Amniotic epithelial cell (primary cell): ENCODE results near the gene TCEANC2.
"Not testable (repeated sequence)": the region's sequence is repeated elsewhere in the genome, so short reads cannot be mapped to it uniquely, and the experiment has no call there.

Experiments used
- DNase-seq: peaks from one replicate; pipeline ENCODE4 v3.0.0-alpha.2; 2010; ENCODE audit warnings: low read depth

Gene TCEANC2

GRCh38 chr1:54086754-54087153 lies 33.3 kb downstream of the TCEANC2 start:
- no peak for DNase-seq

DNA sequence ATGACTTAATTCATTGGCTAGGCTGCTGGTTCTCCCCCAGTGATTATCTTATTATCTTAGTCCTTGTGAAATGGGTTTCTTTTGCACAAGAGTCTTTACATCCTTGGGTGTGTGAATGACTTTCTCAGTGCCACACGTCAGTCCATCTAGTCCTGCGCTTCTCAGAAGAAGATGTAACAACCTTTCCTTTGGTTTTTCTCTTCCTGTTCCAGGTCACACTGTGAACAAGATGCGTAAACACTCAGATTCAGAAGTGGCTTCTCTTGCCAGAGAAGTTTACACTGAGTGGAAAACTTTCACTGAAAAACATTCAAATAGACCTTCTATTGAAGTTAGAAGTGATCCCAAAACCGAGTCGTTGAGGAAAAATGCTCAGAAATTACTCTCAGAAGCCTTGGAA lies 35.0 kb downstream of the TCEANC2 start:
- DNase-seq: no peak

GRCh38 chr1:54091666-54092065 lies 38.3 kb downstream of the TCEANC2 start:
- no peak for DNase-seq

GRCh38 chr1:54094001-54094729 lies 40.8 kb downstream of the TCEANC2 start:
- no peak for DNase-seq

- DNase-seq: not testable (repeated sequence)
Observed at GRCh38 chr1:54094730-54095105, 41.3 kb downstream of the TCEANC2 start.

GRCh38 chr1:54095546-54096226 lies 42.3 kb downstream of the TCEANC2 start:
- no peak for DNase-seq

DNA sequence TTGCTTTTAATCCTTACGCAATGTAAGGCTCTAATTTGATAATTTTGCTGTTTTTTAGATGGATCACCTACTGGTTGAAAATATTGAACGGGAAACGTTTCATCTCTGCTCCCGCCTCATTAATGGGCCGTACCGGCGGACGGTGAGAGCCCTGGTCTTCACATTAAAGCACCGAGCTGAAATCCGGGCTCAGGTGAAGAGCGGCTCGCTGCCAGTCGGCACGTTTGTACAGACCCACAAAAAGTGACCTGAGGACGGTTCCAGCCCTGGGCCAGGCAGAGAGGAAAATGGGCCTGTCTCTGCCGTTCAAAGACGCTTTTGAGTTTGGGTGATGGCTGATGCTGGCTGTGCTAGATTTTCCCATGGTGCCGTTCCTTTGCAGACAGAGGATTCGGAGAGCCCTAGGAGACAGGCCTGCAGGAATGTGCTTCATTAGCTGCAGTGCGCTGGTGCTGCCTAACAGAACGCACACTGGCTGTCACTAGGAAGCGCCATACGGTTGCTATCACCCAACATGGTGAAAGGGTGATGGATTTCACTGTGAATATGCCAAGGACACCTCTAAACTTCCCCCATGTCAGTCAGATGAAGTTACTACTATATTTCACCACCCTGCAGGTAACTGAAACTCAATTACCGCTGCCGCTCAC lies 42.9 kb downstream of the TCEANC2 start:
- no peak for DNase-seq

GRCh38 chr1:54096877-54097240 lies 43.5 kb downstream of the TCEANC2 start:
- no peak for DNase-seq

- DNase-seq: no peak
Observed at GRCh38 chr1:54099061-54099610, 45.7 kb downstream of the TCEANC2 start.

DNA sequence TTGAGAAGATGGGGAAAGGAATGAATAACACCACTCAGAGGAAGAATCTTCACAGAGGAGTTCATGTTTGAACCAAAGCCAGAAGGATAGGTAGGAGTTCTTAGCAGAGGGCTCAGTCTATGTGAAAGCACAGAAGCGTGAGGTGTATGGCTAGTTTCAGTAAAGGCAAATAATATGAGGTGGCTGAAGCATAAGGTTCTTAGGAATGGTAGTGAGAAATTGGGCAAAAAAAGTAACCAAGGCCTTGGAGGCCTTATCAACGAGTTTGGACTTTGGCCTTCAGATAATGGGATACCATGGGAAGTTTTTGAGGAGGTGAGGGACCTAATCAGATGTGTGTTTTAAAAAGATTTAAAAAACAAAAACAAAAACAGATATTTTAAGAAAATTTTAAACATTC lies 47.1 kb downstream of the TCEANC2 start:
- DNase-seq: no peak

GRCh38 chr1:54103414-54103813 lies 50.0 kb downstream of the TCEANC2 start:
- no peak for DNase-seq

DNA sequence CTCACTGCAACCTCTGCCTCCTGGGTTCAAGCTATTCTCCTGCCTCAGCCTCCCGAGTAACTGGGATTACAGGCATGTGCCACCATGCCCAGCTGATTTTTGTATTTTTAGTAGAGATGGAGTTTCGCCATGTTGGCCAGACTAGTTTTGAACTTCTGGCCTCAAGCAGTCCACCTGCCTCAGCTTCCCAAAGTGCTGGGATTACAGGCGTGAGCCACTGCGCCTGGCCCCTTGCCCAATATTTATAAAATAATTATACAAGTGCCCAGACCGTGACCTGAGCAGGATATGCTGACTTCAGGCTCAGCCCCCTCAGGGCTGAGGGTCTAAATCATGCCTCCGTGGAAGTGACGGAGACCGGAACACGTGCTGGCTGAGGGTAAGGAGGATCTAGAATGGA lies 51.2 kb downstream of the TCEANC2 start:
- DNase-seq: not testable (repeated sequence)

DNA sequence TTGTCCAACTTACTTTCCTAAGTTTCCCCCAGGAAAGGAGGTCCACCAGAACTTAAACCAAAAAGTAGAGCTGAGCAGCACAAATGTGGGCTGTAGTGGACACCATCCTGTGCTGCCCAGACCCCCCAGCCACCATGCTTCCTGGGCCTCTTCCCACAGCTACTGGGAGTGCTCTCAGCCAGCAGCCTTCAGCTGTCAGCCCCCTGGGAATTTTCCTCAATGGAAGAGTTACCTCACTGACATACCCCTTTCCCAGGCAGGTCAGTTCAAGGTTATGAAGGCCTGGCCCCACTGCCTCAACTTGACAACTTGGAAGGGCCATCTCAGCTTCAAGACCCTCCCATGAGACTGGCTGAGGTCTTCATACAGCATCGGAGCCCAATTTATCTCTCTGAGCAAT lies 51.7 kb downstream of the TCEANC2 start:
- DNase-seq: no peak

DNA sequence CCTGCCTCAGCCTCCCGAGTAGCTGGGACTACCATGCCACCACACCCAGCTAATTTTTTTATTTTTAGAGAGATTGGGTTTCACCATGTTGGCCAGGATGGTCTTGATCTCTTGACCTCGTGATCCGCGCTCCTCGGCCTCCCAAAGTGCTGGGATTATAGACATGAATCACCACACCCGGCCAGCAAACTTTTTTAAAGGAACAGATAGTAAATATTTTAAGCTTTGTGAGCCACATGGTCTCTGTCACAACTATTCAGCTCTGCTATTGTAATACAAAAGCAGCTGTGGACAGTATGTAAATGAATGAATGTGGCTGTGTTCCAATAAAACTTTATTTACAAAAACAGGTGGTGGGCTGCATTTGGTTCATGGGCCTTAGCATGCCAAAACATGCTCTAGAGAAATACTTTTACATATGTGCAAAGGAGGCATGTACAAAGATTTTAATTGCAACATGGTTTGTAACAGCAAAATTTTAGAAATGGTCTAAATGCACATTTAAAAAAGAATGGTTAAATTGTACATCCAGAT lies 52.4 kb downstream of the TCEANC2 start:
- DNase-seq: peak; percentile 50

DNA sequence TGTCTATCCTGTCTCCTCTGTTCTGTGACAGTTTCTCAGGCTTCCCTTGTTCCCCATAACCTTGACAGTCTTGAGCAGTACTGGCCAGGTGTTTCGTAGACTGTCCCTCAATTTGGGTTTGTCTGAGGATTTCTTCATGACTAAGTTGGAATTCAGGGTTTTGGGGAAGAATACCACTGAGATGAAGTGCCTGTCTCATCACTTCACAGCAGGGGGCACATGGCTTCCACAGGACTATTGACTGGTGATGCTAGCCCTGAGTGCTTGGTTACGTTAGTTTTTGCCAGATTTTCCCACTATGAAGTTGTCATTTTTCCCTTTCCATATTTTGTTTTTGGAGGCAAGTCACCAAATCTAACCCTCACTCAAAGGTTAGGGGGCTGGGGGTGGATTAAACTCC lies 53.7 kb downstream of the TCEANC2 start:
- DNase-seq: no peak

DNA sequence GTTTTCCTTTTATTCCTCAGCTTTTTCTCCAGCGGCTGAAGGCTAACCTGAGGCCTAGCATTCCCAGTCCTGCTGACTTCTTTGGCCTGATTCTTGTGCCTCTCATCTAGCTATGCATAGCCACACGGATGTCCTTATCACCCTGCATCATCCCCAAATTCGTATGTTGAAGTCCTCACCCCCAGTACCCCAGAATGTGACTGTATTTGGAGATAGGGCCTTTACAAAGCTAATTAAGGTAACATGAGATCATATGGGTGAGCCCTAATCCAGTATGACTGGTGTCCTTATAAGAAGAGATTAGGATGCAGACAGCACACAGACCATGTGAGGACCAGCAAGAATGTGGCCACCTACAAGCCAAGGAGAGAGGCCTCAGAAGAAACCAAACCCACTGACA lies 54.7 kb downstream of the TCEANC2 start:
- DNase-seq: no peak

GRCh38 chr1:54109129-54110090 lies 56.0 kb downstream of the TCEANC2 start:
- peak; percentile 28 for DNase-seq

DNA sequence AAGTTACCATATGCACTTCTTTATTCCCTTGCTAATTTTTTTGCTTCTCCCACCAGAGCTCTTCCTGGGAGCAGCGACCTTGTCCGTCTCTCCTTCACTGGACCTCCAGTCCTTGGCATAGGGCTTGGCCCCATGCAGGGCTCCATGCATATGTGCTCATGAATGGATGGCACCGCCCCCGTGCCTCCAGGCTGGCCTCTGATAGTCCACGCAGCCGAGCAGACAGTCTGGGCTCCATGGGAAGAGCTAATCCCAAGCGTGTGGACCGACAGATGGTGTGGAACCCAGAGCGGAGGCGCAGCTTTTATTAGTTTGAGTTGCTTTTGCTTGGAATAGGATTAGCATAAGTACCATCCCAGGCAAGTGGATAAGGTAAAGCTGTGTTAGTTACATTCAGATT lies 57.6 kb downstream of the TCEANC2 start:
- no peak for DNase-seq

- no peak for DNase-seq
Observed at GRCh38 chr1:54111624-54112023, 58.2 kb downstream of the TCEANC2 start.

DNA sequence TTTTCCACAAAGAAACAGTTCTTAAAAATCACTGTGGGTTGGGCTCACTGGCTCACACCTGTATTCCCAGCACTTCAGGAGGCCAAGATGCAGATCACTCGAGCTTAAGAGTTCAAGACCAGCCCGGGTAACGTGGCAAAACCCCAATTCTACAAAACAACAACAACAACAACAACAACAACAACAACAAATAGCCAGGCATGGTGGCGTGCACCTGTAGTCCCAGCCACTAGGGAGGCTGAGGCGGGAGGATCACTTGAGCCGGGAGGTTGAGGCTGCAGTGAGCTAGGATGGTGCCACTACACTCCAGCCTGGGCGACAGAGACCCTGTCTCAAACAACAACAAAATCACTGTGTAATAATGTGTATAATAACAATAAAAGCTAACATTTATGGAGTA lies 58.6 kb downstream of the TCEANC2 start:
- no peak for DNase-seq

DNA sequence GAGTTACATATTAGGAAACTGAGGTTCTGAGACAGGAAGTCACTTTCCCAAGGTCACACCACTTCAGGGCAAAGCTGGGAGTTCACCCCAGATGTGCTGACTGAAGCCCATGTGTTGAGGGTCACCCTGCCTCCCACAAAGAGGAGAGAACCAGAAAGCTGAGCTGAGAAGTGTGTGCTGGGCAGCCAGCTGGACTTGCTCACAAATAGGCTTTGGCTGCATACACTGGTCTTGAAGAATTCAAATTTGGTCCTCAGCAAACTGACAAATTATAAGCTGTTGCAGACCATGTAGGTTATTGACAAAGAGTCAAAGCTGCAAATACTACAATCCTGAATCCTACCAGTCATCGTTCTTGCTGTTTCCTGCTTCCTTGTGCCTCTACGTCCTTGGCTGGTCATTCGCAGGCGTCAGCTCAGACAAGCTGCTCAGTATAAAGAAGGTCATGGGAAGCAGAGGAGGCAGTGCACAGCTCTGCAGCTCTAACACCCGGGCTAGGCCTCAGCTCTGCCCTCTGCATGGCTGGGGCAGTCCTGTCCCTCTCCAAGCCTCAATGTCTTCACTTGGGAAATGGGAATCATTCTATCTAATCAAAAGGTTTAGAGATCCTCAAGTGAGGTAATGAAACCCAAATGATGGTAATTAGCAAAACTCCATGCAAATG lies 59.4 kb downstream of the TCEANC2 start:
- no peak for DNase-seq
